ENCODE results near the gene WDR89.

DNA sequence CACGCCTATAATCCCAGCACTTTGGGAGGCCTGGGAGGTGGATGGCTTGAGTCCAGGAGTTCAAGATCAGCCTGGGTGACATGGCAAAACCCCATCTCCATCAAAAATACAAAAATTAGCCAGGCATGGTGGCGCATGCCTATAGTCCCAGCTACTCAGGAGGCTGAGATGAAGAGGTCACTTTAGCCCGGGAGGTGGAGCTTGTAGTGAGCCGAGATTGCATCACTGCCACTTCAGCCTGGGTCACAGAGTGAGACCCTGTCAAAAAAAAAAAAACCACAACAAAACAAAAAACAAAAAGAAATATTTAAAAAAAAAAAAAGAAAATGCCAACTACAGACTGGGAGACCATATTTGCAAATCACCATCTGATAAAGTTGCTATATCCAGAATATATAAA lies 17.5 kb downstream of the WDR89 start:
- TF ChIP-seq, protein P1, sequence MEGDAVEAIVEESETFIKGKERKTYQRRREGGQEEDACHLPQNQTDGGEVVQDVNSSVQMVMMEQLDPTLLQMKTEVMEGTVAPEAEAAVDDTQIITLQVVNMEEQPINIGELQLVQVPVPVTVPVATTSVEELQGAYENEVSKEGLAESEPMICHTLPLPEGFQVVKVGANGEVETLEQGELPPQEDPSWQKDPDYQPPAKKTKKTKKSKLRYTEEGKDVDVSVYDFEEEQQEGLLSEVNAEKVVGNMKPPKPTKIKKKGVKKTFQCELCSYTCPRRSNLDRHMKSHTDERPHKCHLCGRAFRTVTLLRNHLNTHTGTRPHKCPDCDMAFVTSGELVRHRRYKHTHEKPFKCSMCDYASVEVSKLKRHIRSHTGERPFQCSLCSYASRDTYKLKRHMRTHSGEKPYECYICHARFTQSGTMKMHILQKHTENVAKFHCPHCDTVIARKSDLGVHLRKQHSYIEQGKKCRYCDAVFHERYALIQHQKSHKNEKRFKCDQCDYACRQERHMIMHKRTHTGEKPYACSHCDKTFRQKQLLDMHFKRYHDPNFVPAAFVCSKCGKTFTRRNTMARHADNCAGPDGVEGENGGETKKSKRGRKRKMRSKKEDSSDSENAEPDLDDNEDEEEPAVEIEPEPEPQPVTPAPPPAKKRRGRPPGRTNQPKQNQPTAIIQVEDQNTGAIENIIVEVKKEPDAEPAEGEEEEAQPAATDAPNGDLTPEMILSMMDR (IDR thresholded peaks at IDR 0.05; ENCODE audit: insufficient read depth, low read length, poor library complexity, severe bottlenecking), result no peak
- TF ChIP-seq EZH2phosphoT487 (conservative IDR thresholded peaks at IDR 0.05; ENCODE audit: low read length), result no peak
